Right hindlimb (tissue), 1 donor: ENCODE results near the gene FUT6.
"Not testable (repeated sequence)": the region's sequence is repeated elsewhere in the genome, so short reads cannot be mapped to it uniquely, and the experiment has no call there.

Source experiments
- DNase-seq: peaks from one replicate; pipeline ENCODE4 v3.0.0-alpha.2; 2018

FUT6 gene

GRCh38 chr19:5784581-5785147, 54.8 kb downstream of the FUT6 start, which contains the start of gene PRR22:
TSS of gene PRR22 (minus strand) at chr19:5784746. CDS start at chr19:5784660, 86 bp downstream.
- no peak for DNase-seq

GRCh38 chr19:5782945-5783919, 56.3 kb downstream of the FUT6 start:
- no peak for DNase-seq

- no peak for DNase-seq
These were observed 57.2 kb downstream of the FUT6 start for GRCh38 chr19:5782322-5782721.

GRCh38 chr19:5780916-5781315, 58.6 kb downstream of the FUT6 start:
- DNase-seq = not testable (repeated sequence)
